ES-I3 (cell line): ENCODE data around the gene PKD1.

Experiments used
- H3K36me3 ChIP-seq: 2 replicates; pipeline ENCODE4 v1.6.1; 2013; ENCODE audit warnings: mild to moderate bottlenecking, low read length, control low read depth, moderate library complexity; ENCODE audit not compliant: insufficient read depth
- H3K4me1 ChIP-seq: 2 replicates; pipeline ENCODE4 v1.6.1; 2013; ENCODE audit warnings: mild to moderate bottlenecking, control low read depth, low read length; ENCODE audit not compliant: insufficient read depth
- H3K9ac ChIP-seq: 2 replicates; pipeline ENCODE4 v1.6.1; 2013; ENCODE audit warnings: low read depth, mild to moderate bottlenecking, low read length, moderate library complexity
- H3K9me3 ChIP-seq: 2 replicates; pipeline ENCODE4 v1.6.1; 2013; ENCODE audit warnings: mild to moderate bottlenecking, low read length, moderate library complexity; ENCODE audit not compliant: control insufficient read depth, insufficient read depth

PKD1 gene

DNA sequence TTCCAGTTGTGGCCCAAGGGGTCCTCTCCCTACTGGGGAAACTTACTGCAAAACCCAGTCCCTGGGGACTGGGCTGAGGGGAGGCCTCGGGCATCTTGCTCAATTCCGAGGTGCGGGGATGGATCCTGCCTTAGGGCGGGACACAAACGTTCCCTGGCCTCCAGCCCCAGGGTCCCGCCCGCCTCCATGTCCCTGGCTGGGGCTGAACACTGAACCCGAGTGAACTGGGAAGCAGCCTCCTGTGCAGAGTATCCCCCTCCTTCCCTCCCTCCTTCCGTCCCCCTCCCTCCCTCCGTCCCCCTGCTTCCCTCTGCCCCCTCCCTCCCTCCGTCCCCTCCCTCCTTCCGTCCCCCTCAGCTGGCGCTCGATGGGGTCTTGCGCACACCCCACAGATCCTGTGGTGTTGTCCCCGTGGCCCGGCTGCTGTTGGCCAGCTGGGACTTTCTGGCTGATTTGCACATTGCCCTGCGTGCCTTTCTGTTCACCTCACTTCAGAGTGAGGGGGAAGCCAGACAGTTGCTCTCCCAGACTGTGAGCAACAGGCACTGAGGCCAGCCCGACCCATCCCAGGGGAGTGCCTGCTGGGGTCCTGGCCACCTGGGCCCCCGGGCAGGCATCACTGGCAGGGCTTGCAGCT, 25.3 kb upstream of the PKD1 start:
- Histone ChIP-seq H3K9me3 (no peaks in the 10 kb centered on the region), H3K9ac (0 out of 2 replicates have a peak overlapping the region, but pooled peaks have one; percentile 18), H3K36me3 (peaks cover 3% of the 10 kb centered on the region; the same call in 1 of the 2 replicates), H3K4me1 (peaks cover 15% of the 10 kb centered on the region; the same call in 1 of the 2 replicates)

DNA sequence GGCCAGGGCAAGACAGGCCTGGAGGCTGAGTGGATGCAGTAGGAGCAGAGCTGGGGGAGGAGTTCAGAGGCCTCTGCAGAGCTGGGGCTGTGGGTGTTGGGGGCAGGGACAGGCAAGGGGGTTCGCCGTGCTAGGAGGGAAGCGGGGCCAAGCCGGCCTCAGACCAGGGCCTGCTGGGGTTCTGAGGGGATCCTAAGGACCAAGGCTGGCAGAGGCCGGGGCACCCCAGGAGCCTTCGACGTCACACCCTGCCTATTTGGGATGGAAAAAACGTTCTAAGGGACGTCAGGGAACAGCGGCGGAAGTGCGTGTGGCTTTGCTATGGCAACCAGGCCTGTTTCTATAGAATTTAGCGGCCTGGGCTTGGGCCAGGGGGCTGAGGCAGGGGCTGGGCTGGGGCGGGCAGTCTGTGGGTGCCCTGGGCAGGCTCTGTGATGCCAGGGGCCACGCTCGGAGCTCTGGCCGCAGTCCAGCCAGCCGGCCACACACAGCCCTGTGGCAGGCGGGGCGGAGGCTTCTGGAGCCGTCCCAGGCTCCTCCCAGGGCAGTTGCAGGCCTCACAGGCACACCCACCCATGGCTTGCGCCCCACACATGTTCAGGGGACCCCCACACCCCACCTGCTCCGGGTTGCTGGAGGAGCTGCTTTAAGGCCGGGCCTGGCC, 23.6 kb upstream of the PKD1 start:
- peaks cover 15% of the 10 kb centered on the region; the same call in 1 of the 2 replicates for H3K4me1 ChIP-seq
- peaks cover 5% of the 10 kb centered on the region; the same call in 1 of the 2 replicates for H3K36me3 ChIP-seq
- H3K9ac ChIP-seq: no peak overlapping the region
- H3K9me3 ChIP-seq: no peaks in the 10 kb centered on the region

DNA sequence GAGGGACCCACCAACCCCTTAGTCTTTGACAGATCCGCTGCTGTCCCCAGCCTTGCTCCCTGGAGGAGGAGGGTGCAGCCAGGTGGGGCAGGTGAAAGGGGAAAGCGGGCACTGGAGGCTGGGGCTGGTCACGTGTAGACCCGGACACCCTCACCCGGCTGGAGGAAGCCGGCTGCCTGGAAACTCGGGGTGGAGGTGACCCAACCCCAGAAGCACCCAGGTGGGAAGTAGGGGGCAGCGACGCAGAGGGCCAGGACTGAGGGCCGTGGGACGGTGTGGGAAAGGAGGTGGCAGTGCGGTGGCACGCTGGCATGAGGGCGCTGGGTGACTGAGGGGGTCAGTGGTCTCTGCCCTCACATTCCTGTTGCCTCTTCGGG, 22.6 kb upstream of the PKD1 start:
- H3K9me3 ChIP-seq: no peaks in the 10 kb centered on the region
- no peak overlapping the region for H3K9ac ChIP-seq
- H3K4me1 ChIP-seq: peaks cover 15% of the 10 kb centered on the region; the same call in 1 of the 2 replicates

DNA sequence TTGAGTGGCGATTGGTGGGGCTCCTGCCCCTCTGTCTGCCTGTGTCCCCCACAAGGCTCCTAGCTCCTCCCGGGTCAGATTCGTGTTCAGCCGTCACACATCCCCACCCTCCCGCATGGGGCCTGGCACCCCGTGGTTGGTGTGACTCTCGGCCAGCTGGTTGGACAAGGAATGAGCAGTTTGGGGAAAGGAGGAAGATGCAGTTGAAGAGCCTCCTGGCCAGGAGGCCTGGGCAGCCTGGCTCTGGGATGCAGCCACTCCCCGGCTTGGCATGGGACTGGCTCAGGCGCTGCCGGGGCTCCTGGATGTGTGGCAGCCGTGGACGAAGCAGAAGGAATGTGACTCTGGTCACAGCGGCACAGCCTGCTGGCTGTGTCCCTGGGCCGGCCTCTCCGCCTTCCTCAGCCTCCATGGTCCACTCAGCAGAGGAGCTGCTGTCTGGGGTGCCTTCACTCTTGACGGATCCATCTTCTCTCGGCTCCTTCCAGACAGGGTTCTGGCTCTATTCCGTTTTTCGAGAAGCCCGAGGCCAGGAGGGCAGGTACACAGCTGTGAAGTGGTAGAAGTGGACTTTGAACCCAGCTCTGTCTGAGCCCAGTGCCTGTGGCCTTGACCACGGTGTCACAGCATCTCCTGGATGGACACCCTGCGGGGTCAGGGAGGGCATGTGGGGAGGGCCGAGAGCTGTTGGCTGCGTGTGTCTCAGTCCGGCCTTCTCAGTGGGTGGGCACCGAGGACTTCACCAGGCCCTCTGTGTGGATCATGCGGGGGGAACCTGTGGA, 22.0 kb upstream of the PKD1 start:
- no peak overlapping the region; the same call in 1 of the 2 replicates for H3K9ac ChIP-seq
- H3K4me1 ChIP-seq: peaks cover 15% of the 10 kb centered on the region; the same call in 1 of the 2 replicates
- H3K36me3 ChIP-seq: peaks cover 9% of the 10 kb centered on the region; the same call in 1 of the 2 replicates
- H3K9me3 ChIP-seq: no peaks in the 10 kb centered on the region

More for the DNA sequence above, 22.6 kb upstream of the PKD1 start:
- peaks cover 9% of the 10 kb centered on the region; the same call in 1 of the 2 replicates for H3K36me3 ChIP-seq

DNA sequence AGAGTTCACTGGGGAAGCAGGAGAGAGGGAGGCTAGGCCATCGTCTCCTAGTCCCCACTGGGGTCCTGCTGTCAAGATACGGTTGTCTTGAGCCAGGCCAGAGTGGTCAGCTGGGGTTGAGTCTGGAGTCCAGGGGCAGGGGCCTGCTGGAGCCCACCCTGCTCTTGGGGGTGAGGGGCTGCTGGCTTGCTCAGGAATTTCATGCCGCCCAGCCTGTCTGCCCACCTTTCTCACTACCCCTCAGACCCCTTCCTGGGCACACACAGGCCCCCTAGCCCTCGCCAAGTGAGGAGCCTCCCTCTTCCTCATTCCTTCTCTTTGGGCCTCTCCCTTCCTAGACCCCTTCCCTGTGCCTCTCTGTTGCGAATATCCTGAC, 21.1 kb upstream of the PKD1 start:
- peaks cover 9% of the 10 kb centered on the region; the same call in 1 of the 2 replicates for H3K36me3 ChIP-seq
- peak overlapping the region; percentile 82; the same call in 1 of the 2 replicates for H3K9ac ChIP-seq
- peaks cover 17% of the 10 kb centered on the region; the same call in 1 of the 2 replicates for H3K4me1 ChIP-seq
- no peaks in the 10 kb centered on the region for H3K9me3 ChIP-seq

DNA sequence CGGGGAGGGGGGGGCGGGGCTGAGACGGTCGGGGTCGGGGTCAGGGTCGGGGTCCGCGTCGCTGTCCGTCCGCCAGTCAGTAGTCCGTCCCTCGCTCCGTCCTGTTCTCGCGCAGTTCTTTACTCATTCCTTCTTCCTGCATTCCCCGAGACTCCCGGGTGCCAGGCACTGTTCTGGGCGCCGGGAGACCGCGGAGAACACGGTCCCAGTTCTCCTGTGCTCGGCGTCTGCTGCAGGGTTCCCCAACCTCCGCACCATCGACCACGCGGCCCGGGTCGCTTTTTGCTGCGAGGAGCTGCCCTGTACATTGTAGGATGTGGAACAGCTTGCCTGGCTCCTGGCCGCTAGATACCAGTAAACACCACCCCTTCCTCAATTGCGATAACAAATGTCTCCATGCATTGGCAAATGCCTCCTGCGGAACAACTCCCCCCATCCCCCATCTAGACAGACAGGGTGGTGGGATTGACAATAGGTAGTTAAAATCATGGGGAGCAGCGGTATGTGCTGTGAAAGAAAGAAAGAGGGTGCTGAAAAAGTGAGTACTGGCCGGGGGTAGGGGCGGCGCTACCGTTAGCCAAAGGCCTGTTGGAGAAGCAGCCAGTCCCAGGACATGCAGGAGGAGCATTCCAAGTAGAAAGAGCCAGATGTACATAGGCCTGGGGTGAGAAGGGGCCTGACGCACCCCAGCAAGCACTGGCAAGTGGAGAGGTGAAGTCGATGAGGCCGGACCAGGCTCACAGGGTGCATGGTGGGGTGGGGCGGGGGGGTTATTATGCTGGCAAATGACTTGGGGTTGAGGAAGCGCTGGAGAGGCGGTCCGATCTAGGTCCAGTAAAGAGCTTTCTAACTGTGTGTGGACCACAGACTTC, 20.5 kb upstream of the PKD1 start:
- H3K36me3 ChIP-seq: peaks cover 9% of the 10 kb centered on the region; the same call in 1 of the 2 replicates
- H3K9me3 ChIP-seq: no peaks in the 10 kb centered on the region
- H3K9ac ChIP-seq: peak overlapping the region; percentile 82
- peaks cover 22% of the 10 kb centered on the region; the same call in 1 of the 2 replicates for H3K4me1 ChIP-seq

DNA sequence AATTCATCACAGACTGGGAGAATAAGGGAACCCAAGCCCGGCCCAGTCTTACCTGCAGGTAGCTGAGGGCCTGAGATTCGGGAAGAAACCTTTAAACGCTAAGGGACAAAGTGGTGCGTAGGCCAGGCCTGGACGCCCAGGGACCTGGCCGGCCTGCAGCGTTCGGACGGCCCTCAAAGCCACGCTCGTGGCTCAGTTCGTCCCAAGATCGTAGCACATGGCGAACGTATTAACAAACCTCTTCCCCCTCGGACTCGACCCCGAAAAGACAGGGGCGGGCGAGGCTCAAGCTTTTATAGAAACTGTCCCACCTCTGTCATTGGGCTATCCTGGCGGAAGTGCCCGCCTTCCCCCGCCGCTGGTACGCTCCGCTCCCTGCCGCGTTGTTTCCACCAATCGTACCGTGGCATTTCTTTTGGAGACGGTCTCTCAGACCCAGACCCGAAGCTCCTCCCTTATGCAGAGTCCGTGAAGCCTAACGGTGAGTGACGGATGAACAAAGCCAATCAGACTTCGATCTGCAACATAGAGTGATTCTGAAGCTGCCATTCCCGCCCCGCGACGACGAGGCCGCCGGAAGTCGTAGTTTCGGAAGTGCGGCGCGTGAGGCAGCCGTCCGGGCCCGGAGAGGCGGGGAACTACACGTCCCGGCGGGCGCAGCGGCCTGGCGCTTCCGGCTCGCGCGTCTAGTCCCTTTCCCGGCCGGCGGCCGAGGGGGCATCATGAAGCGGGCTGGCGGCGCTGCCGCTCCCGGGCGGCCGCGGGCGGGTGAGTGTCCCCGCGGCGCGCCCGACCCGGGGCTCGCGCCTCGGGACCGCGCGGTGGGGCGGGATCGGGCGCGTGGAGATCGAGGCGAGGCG, 19.6 kb upstream of the PKD1 start, which contains the start of gene TRAF7:
TSS of gene TRAF7 (plus strand) at position 692 of the 860 bp plus-strand sequence. CDS start 8,139 bp downstream, outside the sequence.
- Histone ChIP-seq H3K4me1 (peaks cover 22% of the 10 kb centered on the region; the same call in 1 of the 2 replicates), H3K9ac (peak within 1 kb of the TSS; percentile 96), H3K9me3 (no peaks in the 10 kb centered on the region), H3K36me3 (peaks cover 9% of the 10 kb centered on the region; the same call in 1 of the 2 replicates)

DNA sequence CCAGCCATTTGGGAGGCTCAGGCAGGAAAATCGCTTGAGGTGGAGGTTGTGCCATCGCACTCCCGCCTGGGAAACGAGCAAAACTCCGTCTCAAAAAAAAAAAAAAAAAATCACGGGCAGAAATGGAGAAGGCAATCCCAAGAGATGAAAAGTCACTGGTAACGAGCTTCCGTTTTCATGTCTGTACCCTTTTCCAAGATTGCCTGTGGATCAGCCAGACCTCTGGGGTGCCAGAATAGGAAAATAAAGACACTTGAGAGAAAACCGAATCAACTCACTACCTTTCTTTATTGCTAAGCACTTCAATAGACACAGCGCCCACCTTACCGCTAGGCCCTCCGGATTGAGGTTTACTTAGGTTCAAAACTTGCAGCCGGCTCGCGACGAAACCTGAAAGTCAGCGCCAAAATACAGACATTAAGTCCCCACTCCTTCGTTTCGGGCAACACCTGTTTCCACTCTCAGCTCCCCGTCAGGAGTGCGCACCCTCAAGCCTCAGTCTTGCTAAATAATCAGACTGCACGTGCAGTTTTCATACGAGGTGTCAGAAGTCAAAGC, 18.9 kb upstream of the PKD1 start:
- Histone ChIP-seq H3K36me3 (peaks cover 9% of the 10 kb centered on the region; the same call in 1 of the 2 replicates), H3K9ac (peak overlapping the region; percentile 96), H3K9me3 (no peaks in the 10 kb centered on the region), H3K4me1 (peaks cover 17% of the 10 kb centered on the region; the same call in 1 of the 2 replicates)

DNA sequence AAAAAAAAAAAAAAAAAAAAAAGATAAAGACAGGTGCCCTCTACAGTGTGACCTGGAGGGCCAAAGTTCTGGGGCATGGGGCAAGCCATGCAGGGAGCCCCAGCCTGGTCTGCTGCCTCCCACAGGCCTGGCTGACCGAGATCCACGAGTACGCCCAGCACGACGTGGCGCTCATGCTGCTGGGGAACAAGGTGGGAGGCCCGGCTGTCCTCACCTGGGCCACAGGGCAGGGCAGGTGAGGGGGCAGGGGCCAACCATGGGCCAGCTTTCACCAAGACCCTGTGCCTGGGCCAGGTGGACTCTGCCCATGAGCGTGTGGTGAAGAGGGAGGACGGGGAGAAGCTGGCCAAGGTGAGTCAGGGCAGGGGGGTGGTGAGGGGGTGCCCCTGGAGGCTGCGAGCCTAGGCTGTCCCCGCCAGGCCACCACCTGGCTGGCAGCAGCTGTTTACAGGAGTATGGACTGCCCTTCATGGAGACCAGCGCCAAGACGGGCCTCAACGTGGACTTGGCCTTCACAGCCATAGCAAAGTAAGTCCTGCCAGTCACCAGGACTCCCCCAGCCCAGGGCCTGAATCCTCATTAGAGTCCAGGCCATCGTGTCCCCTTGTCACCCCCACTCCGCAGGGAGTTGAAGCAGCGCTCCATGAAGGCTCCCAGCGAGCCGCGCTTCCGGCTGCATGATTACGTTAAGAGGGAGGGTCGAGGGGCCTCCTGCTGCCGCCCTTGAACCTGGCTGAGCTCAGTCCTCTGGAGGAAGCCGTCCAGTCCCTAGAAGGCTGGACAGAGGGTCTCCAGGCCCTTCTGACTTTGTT, 17.2 kb upstream of the PKD1 start:
- peaks cover 7% of the 10 kb centered on the region; the same call in 1 of the 2 replicates for H3K4me1 ChIP-seq

DNA sequence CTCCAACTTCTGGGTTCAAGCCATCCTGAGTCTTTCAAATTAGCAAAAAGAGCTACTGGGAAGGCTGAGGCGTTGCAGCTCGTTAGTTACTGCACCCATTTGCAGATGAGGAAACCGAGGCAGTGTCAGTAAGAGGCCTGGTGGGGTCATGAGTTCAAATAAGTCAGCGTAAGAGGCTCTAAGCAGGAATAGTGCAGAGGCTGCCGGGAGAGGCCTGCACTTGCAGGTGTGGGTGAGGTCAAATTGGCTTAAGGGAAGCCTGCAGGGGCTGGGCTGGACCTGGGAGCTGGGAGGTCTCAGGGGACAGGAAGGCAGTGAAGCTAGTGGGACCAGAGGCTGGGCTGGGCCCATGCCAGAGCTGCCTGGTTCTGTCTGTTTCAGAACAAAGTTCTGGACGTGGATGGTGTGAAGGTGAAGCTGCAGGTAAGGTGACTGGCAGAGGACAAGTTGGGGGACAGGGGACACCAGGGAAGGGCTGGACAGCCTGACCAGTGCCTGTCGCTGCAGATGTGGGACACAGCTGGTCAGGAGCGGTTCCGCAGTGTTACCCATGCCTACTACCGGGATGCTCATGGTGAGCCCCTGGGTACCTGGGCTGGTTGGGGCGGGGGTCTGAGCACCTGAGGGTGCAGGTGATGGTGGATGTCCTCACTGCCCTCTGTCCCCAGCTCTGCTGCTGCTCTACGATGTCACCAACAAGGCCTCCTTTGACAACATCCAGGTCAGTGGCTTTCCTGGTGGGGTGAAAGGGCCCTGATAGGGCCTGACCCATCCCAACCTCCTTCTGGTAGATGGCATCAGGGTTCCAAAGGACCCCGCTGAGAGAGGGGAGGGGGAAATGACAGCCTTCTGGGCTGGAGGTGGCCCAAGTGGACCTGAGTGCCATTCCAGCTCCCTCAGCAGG, 15.7 kb upstream of the PKD1 start:
- peaks cover 7% of the 10 kb centered on the region; the same call in 1 of the 2 replicates for H3K4me1 ChIP-seq
- H3K9ac ChIP-seq: no peak overlapping the region
- peaks cover 9% of the 10 kb centered on the region; the same call in 1 of the 2 replicates for H3K36me3 ChIP-seq
- no peaks in the 10 kb centered on the region for H3K9me3 ChIP-seq

More for the DNA sequence above, 17.2 kb upstream of the PKD1 start:
- Histone ChIP-seq H3K9ac (peak overlapping the region; percentile 96), H3K9me3 (no peaks in the 10 kb centered on the region), H3K36me3 (peaks cover 9% of the 10 kb centered on the region; the same call in 1 of the 2 replicates)
